ENCODE measurements around the gene IGFN1.

GRCh38 chr1:201213106-201213770 lies 22.6 kb downstream of the IGFN1 start:
- TF ChIP-seq ZBTB17 (CRISPR knock-in tag; IDR thresholded peaks at IDR 0.05) (no peak), ZNF24 (IDR thresholded peaks at IDR 0.05) (no peak), HNRNPH1 (optimal IDR thresholded peaks at IDR 0.05; ENCODE audit: low read depth, low read length) (no peak), PRMT5 (CRISPR knock-in tag; IDR thresholded peaks at IDR 0.05) (no peak), ATF3 (IDR thresholded peaks at IDR 0.05) (no peak), ATF3 (CRISPR knock-in tag; conservative IDR thresholded peaks at IDR 0.05) (no peak), ZNF354B (CRISPR knock-in tag; IDR thresholded peaks at IDR 0.05) (no peak), ZNF785 (CRISPR knock-in tag; IDR thresholded peaks at IDR 0.05) (no peak), MAX (CRISPR knock-in tag; IDR thresholded peaks at IDR 0.05) (no peak)

Data from K562 (cell line).